GM12875 (cell line): ENCODE results near the gene DTNBP1.

Experiments
- H3K4me3 ChIP-seq: one replicate; pipeline ENCODE4 v1.5.1; 2011; ENCODE audit warnings: low read depth, low read length, control low read depth
- TF ChIP-seq, protein P1 (sequence below): IDR thresholded peaks from 2 replicates; pipeline ENCODE4 v1.5.1; 2011; ENCODE audit warnings: low read depth, mild to moderate bottlenecking, control low read depth, inconsistent platforms, low read length, moderate library complexity, borderline replicate concordance; ENCODE audit not compliant: insufficient read depth

DTNBP1 gene

GRCh38 chr6:15515226-15515625 is 147.6 kb downstream of the DTNBP1 start:
- TF ChIP-seq, protein P1, sequence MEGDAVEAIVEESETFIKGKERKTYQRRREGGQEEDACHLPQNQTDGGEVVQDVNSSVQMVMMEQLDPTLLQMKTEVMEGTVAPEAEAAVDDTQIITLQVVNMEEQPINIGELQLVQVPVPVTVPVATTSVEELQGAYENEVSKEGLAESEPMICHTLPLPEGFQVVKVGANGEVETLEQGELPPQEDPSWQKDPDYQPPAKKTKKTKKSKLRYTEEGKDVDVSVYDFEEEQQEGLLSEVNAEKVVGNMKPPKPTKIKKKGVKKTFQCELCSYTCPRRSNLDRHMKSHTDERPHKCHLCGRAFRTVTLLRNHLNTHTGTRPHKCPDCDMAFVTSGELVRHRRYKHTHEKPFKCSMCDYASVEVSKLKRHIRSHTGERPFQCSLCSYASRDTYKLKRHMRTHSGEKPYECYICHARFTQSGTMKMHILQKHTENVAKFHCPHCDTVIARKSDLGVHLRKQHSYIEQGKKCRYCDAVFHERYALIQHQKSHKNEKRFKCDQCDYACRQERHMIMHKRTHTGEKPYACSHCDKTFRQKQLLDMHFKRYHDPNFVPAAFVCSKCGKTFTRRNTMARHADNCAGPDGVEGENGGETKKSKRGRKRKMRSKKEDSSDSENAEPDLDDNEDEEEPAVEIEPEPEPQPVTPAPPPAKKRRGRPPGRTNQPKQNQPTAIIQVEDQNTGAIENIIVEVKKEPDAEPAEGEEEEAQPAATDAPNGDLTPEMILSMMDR: no peak
- H3K4me3 ChIP-seq: no peak overlapping the region

DNA sequence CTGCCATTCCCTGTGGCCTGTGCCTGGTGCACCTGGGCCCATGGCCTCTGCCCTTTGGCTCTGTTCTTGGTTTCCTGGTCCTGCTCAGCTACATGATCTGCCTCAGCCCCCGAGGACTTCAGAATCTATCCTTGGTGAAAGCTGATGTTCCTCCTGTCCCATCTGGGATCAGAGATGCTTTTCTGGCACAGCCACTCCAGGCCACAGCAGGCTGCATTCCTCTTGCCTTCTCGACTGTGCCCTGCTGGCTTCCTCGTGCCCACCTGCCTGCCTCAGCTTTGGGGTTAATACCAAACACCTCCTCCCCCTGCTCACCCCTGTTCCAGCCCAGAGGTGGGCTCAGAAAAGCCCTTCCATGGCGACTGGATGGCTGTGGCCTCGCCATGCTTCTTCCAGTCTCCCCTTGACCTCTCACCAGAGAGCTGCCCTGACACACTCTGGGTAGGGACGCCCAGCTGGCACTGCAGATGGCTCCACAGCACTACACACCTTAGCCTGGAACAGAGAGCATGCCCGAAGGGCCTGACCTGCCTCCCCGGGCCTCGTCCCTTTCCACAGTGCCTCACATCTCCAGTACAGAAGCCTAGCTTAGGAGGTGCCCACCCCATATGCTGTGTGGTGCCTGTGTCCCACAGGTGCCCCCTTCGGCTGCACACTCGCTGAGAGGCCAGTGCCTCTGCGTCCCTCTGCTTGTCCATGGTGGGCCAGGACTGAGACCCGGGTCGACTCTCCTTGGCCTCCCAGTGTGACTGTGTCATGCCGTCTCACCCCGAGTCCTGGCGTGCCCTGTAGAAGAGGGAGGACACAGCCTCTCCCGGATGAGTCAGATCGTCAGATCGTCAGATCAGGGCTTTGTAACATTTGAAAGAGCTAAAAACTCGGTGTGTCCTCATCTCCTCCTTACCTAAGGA is 148.8 kb downstream of the DTNBP1 start:
- TF ChIP-seq, protein P1: no peak
- no peak overlapping the region for H3K4me3 ChIP-seq

GRCh38 chr6:15513131-15513771 is 149.6 kb downstream of the DTNBP1 start:
- no peak overlapping the region for H3K4me3 ChIP-seq
- TF ChIP-seq, protein P1: no peak

DNA sequence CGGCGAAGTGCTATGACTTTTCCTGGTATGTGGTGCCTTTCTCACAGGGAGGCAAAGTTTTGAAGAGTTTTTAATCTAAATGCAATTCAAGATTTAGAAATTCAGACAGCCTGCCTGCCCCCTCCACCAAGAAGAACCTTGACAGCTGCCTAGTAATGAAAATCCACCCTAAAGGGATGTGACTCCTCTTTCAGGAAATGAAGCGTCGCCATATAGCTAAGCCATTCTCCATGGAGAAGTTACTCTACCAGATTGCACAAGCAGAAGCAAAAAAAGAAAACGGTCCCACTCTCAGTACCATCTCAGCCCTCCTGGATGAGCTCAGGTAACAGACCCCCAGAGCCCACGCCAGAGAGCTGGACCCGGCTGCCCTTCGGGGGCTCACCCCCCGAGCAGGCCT is 150.1 kb downstream of the DTNBP1 start:
- TF ChIP-seq, protein P1: no peak

DNA sequence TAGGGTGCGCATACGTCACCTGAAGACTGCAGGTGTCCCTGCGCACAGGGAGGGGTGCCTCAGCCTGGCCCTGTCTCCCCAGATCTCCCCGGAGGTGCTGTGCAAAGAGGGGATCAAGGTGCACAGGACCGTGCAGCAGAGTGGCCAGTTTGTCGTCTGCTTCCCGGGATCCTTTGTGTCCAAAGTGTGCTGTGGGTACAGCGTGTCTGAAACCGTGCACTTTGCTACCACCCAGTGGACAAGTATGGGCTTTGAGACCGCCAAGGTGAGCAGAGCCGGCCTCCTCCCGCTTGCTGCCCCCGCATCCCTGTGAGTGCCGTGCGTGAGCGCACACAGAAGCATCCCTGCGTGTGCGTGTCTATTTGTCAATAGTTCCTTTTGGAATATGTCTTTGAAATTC is 150.7 kb downstream of the DTNBP1 start:
- H3K4me3 ChIP-seq: no peak overlapping the region
- TF ChIP-seq, protein P1: no peak

More for the DNA sequence above, 150.1 kb downstream of the DTNBP1 start:
- no peak overlapping the region for H3K4me3 ChIP-seq

GRCh38 chr6:15511248-15512125 is 151.3 kb downstream of the DTNBP1 start:
- H3K4me3 ChIP-seq: no peak overlapping the region
- TF ChIP-seq, protein P1: no peak
